ENCODE measurements around the gene CADPS. TPM values are rescaled to one million over a fixed set of nuclear protein-coding genes. Genes with fewer than 3 reads are reported as not detected.

The CADPS gene
- polyA plus RNA-seq, 1 donor (not counting 4 experiments of a cell fraction or from before 2014, with no cell fraction given): not detected

- no peaks in the 10 kb centered on the region for H4K20me1 ChIP-seq (ENCODE audit: control insufficient read depth, extremely low read depth, insufficient read depth, low read length)
- no peak overlapping the region for H3K4me3 ChIP-seq (ENCODE audit: control insufficient read depth in 2 of 3, extremely low read depth in 1 of 3, insufficient read depth in 2 of 3, low read depth in 1 of 3, low read length in 3 of 3)
- no peaks in the 10 kb centered on the region for H3K9me3 ChIP-seq (ENCODE audit: control insufficient read depth, low read depth, low read length)
- no peak overlapping the region for H3K9ac ChIP-seq (ENCODE audit: control insufficient read depth, extremely low read depth, insufficient read depth, low read length)
- no peaks in the 10 kb centered on the region for H3K27me3 ChIP-seq (ENCODE audit: control insufficient read depth, extremely low read depth, insufficient read depth, low read length)
- no peaks in the 10 kb centered on the region for H3K36me3 ChIP-seq (ENCODE audit: control insufficient read depth in 2 of 2, extremely low read depth in 1 of 2, insufficient read depth in 2 of 2, low read length in 2 of 2)
- no peak overlapping the region for H3K4me2 ChIP-seq (ENCODE audit: control insufficient read depth, extremely low read depth, insufficient read depth, low read depth, low read length)
- H3K27ac ChIP-seq (ENCODE audit: control insufficient read depth, insufficient read depth, low read length): no peak overlapping the region
- DNase-seq (ENCODE audit: low read depth, low spot score) (no peak), FAIRE-seq (no peak)
- H3K79me2 ChIP-seq (ENCODE audit: control insufficient read depth, insufficient read depth, low read length): no peaks in the 10 kb centered on the region
- TF ChIP-seq CTCF (optimal IDR thresholded peaks at IDR 0.05 in 1 of 3, IDR thresholded peaks at IDR 0.05 in 1 of 3, conservative IDR thresholded peaks at IDR 0.05 in 1 of 3; ENCODE audit: extremely low read depth in 1 of 3, insufficient read depth in 2 of 3, low read length in 3 of 3): no peak
- no peak for TF ChIP-seq EZH2 (IDR thresholded peaks at IDR 0.05; ENCODE audit: low read length)
- no peak overlapping the region for H2AFZ ChIP-seq (ENCODE audit: control insufficient read depth, low read length)
- dilution Hi-C loops (cut with MboI; ENCODE audit: extremely low pct_ligation_motif_present, low sequenced_read_pairs): no loop called here
- no peaks in the 10 kb centered on the region for H3K4me1 ChIP-seq (ENCODE audit: control insufficient read depth, extremely low read depth, insufficient read depth, low read length)
- H3K9me1 ChIP-seq (ENCODE audit: control insufficient read depth, extremely low read depth, insufficient read depth, low read length): no peaks in the 10 kb centered on the region
Measured at GRCh38 chr3:62822905-62823304, 52.3 kb downstream of the CADPS start.

- dilution Hi-C loops (cut with MboI; ENCODE audit: extremely low pct_ligation_motif_present, low sequenced_read_pairs): no loop called here
Measured at GRCh38 chr3:62818347-62818746, 56.9 kb downstream of the CADPS start.

More at GRCh38 chr3:62818347-62818746, 56.9 kb downstream of the CADPS start:
- Histone ChIP-seq H3K36me3 (ENCODE audit: control insufficient read depth in 2 of 2, extremely low read depth in 1 of 2, insufficient read depth in 2 of 2, low read length in 2 of 2) (no peaks in the 10 kb centered on the region), H2AFZ (ENCODE audit: control insufficient read depth, low read length) (no peak overlapping the region), H3K27me3 (ENCODE audit: control insufficient read depth, extremely low read depth, insufficient read depth, low read length) (no peaks in the 10 kb centered on the region), H3K4me3 (ENCODE audit: control insufficient read depth in 2 of 3, extremely low read depth in 1 of 3, insufficient read depth in 2 of 3, low read depth in 1 of 3, low read length in 3 of 3) (no peak overlapping the region), H3K9me1 (ENCODE audit: control insufficient read depth, extremely low read depth, insufficient read depth, low read length) (no peaks in the 10 kb centered on the region), H3K27ac (ENCODE audit: control insufficient read depth, insufficient read depth, low read length) (no peak overlapping the region), H3K9ac (ENCODE audit: control insufficient read depth, extremely low read depth, insufficient read depth, low read length) (no peak overlapping the region), H3K79me2 (ENCODE audit: control insufficient read depth, insufficient read depth, low read length) (no peaks in the 10 kb centered on the region), H3K4me2 (ENCODE audit: control insufficient read depth, extremely low read depth, insufficient read depth, low read depth, low read length) (no peak overlapping the region), H3K9me3 (ENCODE audit: control insufficient read depth, low read depth, low read length) (no peaks in the 10 kb centered on the region), H3K4me1 (ENCODE audit: control insufficient read depth, extremely low read depth, insufficient read depth, low read length) (no peaks in the 10 kb centered on the region), H4K20me1 (ENCODE audit: control insufficient read depth, extremely low read depth, insufficient read depth, low read length) (no peaks in the 10 kb centered on the region)
- TF ChIP-seq EZH2 (IDR thresholded peaks at IDR 0.05; ENCODE audit: low read length) (no peak), CTCF (optimal IDR thresholded peaks at IDR 0.05 in 1 of 3, IDR thresholded peaks at IDR 0.05 in 1 of 3, conservative IDR thresholded peaks at IDR 0.05 in 1 of 3; ENCODE audit: extremely low read depth in 1 of 3, insufficient read depth in 2 of 3, low read length in 3 of 3) (no peak)
- DNase-seq (ENCODE audit: low read depth, low spot score) (no peak), FAIRE-seq (no peak)
